Cortex of kidney (tissue), 1 donor: ENCODE results near the gene HSPE1.
"Not testable (repeated sequence)": the region's sequence is repeated elsewhere in the genome, so short reads cannot be mapped to it uniquely, and the experiment has no call there.

ENCODE experiments used
- DNase-seq: peaks from one replicate; lab custom pipeline; 2025; lab: John Stamatoyannopoulos, UW

HSPE1 gene

DNA sequence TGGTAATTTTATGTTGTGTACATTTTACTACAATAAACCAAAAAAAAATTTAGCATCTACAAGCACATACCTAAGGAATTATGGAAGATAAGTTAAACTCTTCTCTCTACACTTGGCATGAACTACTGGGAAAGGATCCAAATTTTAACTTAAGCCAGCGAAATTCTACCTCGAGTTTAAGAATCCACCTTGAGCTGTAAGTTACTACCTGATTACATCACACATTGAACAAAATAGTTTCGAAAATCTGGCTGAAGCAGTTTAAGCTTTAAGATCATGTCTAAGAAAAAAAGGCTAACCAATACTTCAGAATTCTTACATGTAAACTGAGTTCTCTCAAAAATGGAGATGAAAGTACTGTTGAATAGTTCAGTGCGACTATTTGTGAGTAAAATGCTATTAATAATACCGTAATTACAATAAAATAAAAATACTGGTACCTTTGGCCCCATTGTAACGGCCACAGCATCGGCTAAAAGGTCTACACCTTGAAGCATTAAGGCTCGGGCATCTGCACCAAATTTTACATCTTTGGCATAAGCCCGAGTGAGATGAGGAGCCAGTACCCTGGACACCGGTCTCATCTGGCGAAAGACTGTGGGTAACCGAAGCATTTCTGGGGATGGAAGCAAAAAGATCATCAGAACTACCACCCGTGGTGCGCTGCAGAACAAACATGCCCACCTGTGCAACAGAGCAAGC lies 1.8 kb upstream of the HSPE1 start:
- DNase-seq, result no peak

DNA sequence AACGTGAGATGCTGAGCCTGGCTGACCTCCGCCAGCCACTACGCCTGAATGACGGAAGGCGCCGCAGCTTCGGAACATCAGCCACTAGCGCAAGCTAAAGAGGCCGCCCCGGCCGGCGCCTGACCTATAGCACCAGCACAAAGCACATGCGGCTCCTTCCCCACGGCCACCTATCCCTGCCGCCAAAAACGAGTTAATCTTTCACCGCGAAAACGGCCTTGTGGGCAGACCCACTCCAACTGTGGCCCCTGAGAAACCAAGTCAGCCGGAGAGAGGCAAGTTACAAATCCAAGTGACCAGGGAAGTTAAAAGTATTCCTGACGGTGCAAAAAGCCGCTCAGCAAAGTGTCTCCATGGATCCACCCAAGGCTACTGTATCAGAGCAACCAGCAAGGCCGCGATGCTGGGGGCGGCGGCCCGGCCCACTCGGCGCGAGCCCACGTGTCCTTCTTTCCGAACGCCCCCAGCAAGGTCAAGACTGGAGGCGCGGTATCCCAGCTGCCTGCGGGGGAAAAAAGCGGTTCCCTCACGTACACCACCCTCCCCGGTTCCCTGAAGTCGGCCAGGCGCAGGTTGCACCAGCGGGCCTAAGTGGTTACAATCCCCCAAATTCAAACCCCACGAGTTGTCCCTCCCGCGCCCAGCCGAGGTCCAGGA lies 1.1 kb upstream of the HSPE1 start:
- DNase-seq, result peak; percentile 38

DNA sequence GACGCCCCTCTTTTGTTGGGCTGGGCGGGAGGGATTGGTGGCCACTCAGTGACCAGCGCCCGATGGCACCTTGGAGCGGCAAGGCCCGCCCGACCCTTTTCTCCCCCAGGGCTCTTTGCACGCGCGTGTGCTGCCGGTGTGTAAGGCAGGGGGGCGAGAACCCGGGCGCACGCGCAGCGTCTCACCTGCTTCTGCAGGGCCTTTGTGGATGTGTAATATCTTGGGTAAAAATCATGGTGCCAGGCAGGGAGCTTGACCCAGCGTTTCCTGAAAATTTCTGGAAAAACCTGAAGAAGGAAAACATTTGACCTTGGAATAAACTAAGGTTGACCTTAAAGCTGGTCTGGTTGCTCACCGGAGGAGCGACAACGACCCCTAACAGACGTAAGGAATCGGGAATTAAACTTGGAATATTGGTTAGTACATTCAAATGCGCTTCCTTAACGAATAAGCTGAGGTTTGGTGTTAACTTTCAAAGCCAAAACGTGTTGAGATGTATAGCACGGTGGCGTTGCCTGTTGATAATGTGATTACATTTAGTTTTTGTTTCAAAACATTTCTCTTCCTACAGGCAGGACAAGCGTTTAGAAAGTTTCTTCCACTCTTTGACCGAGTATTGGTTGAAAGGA lies 438 bp downstream of the HSPE1 start:
- DNase-seq, result no peak

DNA sequence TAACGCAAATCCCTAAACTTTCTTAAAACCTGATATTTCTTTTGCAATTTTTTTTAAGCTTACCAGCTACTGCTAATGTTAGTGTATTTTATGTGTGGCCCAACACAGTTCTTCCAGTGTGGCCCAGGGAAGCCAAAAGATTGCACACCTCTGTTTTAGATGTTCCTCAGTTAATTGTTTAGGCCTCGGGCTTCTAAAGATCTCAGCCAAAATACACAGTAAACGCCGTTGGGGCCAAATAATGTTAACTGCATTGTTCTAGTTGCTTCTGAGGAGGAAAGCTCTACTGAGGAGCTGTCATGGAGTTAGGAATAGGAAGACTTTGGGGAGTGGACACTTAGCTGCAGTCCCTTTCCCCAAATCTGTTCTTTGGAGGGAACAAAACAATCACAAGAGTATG lies 2.0 kb downstream of the HSPE1 start:
- DNase-seq, result no peak

DNA sequence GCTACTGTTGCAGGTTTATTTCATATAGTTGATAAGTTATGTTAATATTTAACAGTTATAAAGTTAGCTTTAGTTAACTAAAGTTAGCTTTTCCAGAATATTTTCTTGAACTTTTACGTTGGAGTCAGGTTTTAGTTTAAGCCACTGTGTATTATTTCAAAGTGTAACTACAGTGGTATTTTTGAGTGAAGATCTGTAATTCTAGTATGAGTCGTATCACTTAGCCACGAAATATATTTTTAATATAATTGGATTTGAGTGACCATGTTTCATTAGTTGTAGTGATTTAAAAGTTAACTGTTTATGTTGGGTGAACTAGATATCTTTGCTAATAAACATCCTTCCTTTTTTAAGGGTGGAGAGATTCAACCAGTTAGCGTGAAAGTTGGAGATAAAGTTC lies 2.5 kb downstream of the HSPE1 start:
- DNase-seq, result no peak

DNA sequence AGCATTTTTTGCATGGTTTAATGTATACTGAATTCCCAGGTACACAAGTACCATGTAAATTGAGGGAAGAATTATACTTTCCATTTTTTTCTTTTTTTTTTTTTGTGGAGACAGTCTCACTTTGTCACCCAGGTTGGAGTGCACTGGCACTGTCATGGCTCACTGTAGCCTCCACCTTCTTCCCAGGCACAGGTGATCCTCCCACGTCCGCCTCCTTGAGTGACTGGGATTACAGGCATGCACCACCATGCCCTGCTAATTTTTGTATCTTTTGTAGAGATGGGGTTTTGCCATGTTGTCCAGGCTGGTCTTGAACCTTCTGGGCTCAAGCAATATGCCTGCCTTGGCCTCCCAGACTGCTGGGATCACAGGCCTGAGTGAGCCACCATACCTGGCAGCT lies 3.8 kb downstream of the HSPE1 start:
- DNase-seq, result no peak

DNA sequence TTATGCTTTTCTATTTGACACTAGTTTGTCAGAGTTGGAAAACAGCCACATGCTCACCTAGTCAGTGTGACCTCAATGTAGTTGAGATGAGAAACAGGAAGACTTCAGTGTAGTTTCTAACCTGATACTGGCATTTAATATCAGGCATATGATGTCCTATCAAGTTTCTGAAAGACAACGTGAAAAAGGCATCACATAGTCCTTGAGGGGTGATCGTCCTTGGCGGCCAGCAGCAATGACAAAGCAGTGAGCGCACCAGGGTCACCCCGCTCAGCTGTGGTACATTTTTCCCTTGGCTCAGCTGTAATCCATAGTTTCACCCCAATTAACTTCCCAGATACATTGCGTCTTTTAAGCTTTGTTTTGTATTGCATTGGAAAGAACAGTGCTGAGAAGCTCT lies 4.3 kb downstream of the HSPE1 start:
- no peak for DNase-seq

DNA sequence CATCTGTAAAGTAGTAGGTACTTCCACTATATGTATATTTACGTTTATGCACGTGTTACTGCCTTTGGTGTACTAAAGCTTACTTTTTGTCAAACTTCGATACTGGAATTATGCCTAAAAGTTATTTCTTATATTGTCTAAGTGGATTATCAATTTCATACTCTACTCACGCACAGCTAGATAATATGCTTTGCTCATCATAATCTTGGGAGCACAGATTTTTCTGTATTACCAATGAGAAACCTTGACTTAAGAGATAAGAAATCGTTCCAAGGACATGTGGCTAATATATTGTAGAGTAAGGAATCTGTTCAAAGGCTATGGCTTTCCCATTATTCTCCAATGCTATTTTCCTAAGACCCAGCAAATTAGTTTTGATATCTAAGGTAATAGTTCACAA lies 6.5 kb downstream of the HSPE1 start:
- DNase-seq, result no peak

DNA sequence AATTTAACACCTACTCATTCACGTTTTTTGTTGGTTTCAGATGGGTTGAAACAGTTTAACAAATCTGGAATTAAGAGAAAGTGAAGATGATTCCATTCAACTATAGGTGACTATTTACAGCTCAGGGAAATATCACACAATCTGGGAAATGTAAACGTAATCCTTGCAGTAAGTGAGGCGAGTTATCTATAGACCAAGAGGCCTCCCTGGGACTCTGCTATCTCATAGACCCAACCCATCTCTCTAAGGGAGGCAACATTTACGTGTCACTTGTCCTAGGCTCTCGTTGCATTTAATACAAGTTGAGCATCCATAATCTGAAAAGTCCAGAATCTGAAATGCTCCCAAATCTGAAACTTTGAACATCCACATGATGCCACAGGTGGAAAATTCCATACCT lies 13.7 kb downstream of the HSPE1 start:
- DNase-seq, result no peak

DNA sequence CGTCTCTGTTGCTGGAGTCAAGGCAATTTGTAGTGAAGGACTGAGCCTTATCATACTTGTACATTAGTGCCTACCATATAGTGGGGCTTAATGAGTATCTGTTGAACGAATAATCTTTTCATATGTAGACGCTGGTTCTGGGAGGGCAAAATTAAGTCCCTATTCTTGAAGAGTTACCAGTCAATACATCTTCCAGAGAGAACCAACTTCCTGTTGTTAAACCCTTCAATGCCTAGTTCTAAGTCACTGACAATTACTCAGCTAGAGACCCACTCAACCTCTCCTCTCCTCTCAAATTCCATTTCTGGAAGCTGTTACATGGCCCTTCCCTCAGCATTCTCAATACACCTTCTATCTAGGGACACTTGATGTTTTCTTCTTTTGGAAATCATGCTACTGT lies 14.6 kb downstream of the HSPE1 start:
- no peak for DNase-seq

DNA sequence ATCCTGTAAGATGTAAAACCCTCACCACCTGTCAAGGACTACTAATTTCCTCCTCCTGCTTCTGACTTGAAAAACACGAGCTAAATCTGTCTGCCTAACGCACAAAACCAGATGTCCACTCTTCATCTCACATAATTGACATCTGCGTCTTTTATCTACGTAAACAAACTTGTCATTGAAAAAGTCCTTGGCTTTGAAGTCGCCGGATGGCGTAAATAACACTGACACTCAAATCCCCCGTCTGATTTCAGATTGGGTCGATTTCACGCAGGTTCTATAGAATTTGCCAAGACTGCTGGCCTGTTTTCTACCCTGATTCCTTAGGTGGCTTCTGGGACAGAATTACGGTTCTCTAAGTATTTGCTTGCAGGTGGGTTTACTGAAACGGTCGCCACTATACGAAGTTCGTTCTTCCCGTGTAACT lies 15.1 kb downstream of the HSPE1 start:
- DNase-seq, result no peak

DNA sequence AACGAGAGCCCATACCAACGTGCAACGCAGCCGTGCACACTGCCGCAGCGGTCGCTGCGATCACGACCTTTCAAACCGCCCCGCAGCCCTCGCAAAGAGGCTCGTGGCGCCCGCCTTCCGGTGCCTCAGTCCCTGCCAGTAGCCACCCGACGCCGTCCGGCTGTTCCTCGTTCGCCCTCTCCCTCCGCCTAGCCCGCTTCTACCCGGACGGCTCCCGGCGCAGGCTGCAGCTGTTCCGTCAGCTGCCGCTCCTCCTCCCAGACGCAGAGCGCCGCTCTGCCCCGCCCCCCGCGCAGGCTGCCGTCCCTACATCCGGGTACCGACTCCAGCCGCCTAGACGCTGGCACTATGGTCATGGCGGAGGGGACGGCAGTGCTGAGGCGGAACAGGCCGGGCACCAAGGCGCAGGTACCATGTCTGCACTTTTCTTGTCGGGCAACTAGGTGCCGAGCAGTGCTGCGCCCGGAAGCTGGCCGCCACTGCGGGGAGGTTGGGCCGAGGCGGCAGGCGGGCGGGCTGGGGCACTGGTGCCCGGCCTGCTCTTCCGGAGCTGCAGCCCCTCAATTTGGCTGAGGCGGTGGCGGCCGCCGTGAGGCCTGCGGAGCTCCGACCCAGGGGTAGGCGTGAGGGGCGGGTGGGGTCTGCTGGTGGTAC lies 15.7 kb downstream of the HSPE1 start, which contains the start of gene MOB4:
TSS of gene MOB4 (plus strand) at position 328 of the 654 bp plus-strand sequence. CDS start at position 349, 21 bp downstream.
- DNase-seq, result peak; percentile 19

DNA sequence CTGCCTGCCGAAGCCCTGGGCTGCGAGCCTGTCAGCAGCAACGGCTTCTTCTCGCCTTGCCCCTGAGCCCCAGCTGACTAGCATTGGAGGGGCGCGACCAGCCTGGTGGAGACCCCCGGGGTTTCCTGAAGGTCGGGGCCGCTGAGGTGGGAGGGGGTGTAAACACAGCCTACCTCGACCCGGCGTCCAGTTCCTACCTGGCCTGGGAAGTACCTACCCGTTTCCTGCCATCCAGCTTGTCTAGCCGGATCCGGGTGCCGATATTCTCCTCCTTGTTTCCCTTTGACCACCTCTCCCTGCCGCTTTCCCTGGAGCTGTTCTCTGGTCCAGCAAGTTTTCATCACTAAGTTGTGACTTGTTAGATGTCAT lies 16.2 kb downstream of the HSPE1 start:
- no peak for DNase-seq

DNA sequence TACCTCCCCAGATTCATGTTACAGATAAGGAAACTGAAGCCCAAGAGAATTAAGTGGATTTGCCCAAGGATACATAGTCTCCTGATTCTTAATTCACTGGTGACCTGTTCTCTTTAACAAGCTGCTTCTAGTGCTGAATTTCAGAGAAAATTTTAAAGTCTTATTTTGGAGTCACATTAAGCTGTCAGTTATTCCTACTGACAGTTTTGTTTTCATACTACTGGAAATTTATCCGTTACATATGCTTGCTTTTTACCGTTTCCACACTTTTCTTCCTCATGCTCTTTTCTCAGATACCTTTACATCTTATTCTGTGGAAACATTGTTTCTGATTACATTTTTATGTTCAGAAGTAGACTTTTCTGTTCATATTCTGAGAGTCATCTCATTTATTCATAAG lies 17.0 kb downstream of the HSPE1 start:
- DNase-seq, result no peak

DNA sequence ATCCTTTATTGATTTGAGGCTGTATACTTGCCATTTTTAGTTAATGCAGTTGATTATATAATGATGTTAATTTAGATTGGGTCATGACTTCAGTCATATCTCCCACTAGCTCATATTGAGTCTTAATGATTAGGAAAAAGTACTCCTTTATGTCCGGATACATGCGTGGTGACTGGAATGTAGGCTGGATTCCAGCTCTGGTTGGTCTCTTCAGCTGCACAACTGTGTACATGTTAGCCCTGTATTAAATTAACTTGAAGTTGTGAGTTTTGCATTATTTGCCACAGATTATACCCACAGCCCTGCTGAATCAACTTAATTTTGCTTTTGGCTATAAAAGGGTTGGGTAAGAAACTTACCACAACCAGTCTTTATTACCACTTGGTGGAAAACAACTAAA lies 38.2 kb downstream of the HSPE1 start:
- DNase-seq, result no peak

DNA sequence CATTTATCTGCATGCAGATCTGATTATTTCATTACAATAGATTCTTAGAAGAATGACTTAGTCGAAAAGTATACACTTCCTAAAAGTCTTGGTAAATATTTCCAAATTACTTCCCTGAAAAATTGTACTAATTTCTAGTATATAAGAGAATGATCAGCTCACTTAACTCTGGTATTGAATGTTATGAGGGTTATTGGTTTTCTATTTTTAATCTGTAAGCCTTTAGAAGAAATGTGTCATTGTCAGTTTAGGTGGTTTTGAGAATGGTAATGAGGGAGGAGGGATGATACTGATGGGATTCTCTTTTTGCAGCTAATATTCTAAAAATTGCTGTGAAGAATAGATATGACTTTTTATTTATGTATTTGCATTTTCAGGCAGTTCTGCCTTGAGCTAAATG lies 39.6 kb downstream of the HSPE1 start:
- DNase-seq, result no peak

DNA sequence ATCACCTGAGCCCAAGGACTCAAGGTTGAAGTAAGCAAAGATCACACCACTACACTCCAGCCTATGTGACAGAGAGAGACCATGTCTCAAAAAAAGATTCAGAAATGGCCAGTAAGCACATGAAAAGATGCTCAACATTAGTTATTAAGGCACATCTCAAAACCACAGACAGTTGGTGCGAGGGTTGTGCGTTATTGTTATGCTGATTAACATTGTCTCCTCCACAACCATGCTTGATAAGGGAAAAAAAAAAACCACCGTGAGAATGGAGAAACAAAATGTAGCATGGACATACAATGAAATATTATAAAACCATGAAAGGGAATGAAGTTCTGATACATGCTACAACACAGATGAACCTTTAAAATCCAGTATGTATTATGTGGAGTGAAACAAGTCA lies 43.0 kb downstream of the HSPE1 start:
- DNase-seq, result no peak

DNA sequence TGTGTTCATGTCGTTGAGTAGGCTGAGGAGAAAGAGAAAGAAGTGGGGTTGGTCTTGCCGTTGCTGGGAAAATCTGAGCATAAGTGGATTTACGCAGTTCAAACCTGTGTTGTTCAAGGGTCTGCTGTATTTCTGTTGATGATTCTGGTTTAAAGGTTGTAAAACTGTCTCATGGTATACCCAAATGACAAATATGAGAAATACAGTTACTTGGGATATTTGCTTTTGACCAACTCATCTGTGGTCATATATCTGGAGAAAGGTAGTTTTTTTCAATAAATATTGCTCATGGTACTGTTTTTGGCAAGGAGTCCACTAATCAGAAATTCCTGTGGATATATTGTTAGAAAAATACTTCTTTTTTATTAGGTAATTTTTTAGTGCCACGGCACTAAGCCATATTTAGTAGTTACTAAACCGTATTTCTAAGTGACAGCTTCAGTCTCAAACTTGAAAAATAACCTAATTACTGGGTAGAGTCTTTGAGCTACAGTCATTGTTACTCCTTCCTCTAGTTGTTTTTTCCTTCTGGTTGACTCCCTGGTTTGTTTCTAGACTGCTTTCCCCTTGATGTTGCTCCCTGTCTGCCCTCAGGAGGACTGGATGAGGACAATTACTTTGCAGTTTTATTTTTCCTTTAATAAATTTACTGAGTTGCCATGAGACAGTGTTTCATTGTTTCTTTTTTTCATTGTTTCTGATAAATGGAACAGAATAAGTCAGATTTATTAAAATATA lies 47.2 kb downstream of the HSPE1 start:
- DNase-seq, result no peak

DNA sequence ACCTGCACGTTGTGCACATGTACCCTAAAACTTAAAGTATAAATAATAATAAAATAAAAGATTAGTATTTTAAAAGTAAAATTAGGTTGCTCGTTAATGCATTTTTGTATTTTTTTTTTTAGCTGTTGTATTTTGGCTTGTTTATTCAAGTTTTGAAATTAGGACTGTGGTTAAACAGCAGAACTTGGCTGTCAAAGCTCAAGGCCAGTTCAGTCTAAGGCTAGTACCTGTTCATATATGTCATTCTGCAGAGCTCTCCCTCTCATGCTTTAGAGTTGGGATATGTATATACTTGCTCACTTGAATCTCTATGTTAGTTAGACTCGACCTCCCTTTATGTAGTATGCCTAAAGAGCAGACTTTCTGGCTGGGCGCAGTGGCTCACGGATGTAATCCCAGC lies 48.4 kb downstream of the HSPE1 start:
- no peak for DNase-seq

DNA sequence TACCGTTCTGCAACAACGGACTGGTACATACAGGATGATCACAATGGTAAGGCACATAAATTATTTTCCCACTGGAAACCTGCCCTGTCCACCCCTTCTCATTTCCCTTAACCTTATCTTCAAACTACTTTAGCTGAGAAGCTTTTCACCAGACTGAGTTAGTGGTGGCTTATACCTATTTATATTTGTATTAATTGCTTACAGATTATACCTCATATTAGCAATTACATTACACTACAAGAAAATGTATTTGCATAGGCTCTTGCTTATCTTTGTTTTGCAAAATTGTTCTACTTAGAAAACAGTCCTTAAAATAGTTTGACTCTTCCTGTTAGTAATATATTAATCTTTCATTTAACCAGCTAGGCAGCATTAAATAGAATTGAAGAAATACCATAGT lies 51.1 kb downstream of the HSPE1 start:
- DNase-seq, result not testable (repeated sequence)
